HEK293 (cell line): ENCODE measurements around the gene RNF41.
"Not testable (repeated sequence)": the region's sequence is repeated elsewhere in the genome, so short reads cannot be mapped to it uniquely, and the experiment has no call there.

Experiments
- CTCF ChIA-PET: fragments of 350-600 bp; formaldehyde crosslinking; extraction: SDS; loops from one replicate; lab custom pipeline; 2021; ENCODE audit warnings: antibody characterized with exemption; lab: Yijun Ruan, JAX
- POLR2A ChIA-PET: fragments of 300-600 bp; formaldehyde crosslinking; extraction: SDS; loops from one replicate; lab custom pipeline; 2020; ENCODE audit warnings: antibody characterized with exemption, inconsistent platforms; lab: Yijun Ruan, JAX
- H3K27ac ChIP-seq: fragments of 200-500 bp; sonication (Bioruptor generic); 2 replicates; pipeline ENCODE4 v1.5.1; 2014; ENCODE audit warnings: low read depth, low read length, control low read depth, inconsistent platforms; ENCODE audit errors: extremely low read depth
- H3K36me3 ChIP-seq, 2 experiments: fragments of 200-500 bp in 1 of 2; sonication (Bioruptor generic) in 1 of 2; 1 replicate in 1 of 2; 2 replicates in 1 of 2; pipeline ENCODE4 v1.5.1; 2014 to 2017; ENCODE audit warnings: inconsistent platforms in 2 of 2, low read length in 2 of 2; ENCODE audit not compliant: control insufficient read depth in 2 of 2, insufficient read depth in 1 of 2
- H3K4me1 ChIP-seq: fragments of 200-500 bp; sonication (Bioruptor generic); 2 replicates; pipeline ENCODE4 v1.5.1; 2014; ENCODE audit warnings: mild to moderate bottlenecking, low read length, inconsistent platforms; ENCODE audit not compliant: control insufficient read depth, insufficient read depth
- H3K4me3 ChIP-seq: 2 replicates; pipeline ENCODE4 v1.5.1; 2011; ENCODE audit warnings: low read depth, mild to moderate bottlenecking, control low read depth, low read length, moderate library complexity
- H3K9me3 ChIP-seq: fragments of 200-500 bp; sonication (Bioruptor generic); 2 replicates; pipeline ENCODE4 v1.5.1; 2014; ENCODE audit warnings: low read depth, low read length, inconsistent platforms; ENCODE audit not compliant: control insufficient read depth, insufficient read depth
- BCL11A ChIP-seq: fragments of 450-650 bp; formaldehyde crosslinking; IDR thresholded peaks from 2 replicates; pipeline ENCODE4 v1.5.1; 2016; ENCODE audit warnings: low read depth, missing biosample characterization, missing genetic modification characterization
- GFI1B ChIP-seq: fragments of 450-650 bp; formaldehyde crosslinking; IDR thresholded peaks from 2 replicates; pipeline ENCODE4 v1.5.1; 2016; ENCODE audit warnings: missing biosample characterization, missing genetic modification characterization
- GLIS1 ChIP-seq: fragments of 450-650 bp; formaldehyde crosslinking; IDR thresholded peaks from 2 replicates; pipeline ENCODE4 v1.5.1; 2016; ENCODE audit warnings: missing biosample characterization, missing genetic modification characterization
- IKZF3 ChIP-seq: fragments of 450-650 bp; IDR thresholded peaks from 2 replicates; pipeline ENCODE4 v1.5.0; 2018; ENCODE audit warnings: missing biosample characterization, mild to moderate bottlenecking, missing genetic modification characterization, moderate library complexity
- PRDM4 ChIP-seq: fragments of 450-650 bp; formaldehyde crosslinking; IDR thresholded peaks from 2 replicates; pipeline ENCODE4 v1.5.1; 2017; ENCODE audit warnings: missing biosample characterization, missing genetic modification characterization
- PRDM6 ChIP-seq: fragments of 450-650 bp; formaldehyde crosslinking; IDR thresholded peaks from 2 replicates; pipeline ENCODE4 v1.5.1; 2017; ENCODE audit warnings: missing biosample characterization, missing genetic modification characterization
- SP7 ChIP-seq: fragments of 450-650 bp; formaldehyde crosslinking; IDR thresholded peaks from 2 replicates; pipeline ENCODE4 v1.5.1; 2016; ENCODE audit warnings: missing biosample characterization, missing genetic modification characterization
- ZBTB8A ChIP-seq: fragments of 450-650 bp; formaldehyde crosslinking; IDR thresholded peaks from 2 replicates; pipeline ENCODE4 v1.5.1; 2016; ENCODE audit warnings: missing biosample characterization, missing genetic modification characterization
- ZEB2 ChIP-seq: fragments of 450-650 bp; formaldehyde crosslinking; IDR thresholded peaks from 2 replicates; pipeline ENCODE4 v1.5.1; 2016; ENCODE audit warnings: missing biosample characterization, missing genetic modification characterization
- ZFP37 ChIP-seq: fragments of 450-650 bp; formaldehyde crosslinking; IDR thresholded peaks from 2 replicates; pipeline ENCODE4 v1.5.1; 2016; ENCODE audit warnings: missing biosample characterization, missing genetic modification characterization
- ZNF2 ChIP-seq: fragments of 450-650 bp; formaldehyde crosslinking; IDR thresholded peaks from 2 replicates; pipeline ENCODE4 v1.5.1; 2016; ENCODE audit warnings: missing biosample characterization, missing genetic modification characterization
- ZNF335 ChIP-seq: fragments of 450-650 bp; formaldehyde crosslinking; conservative IDR thresholded peaks from 2 replicates; pipeline ENCODE4 v1.5.1; 2016; ENCODE audit warnings: missing biosample characterization, missing genetic modification characterization
- ZNF362 ChIP-seq: fragments of 450-650 bp; formaldehyde crosslinking; IDR thresholded peaks from 2 replicates; pipeline ENCODE4 v1.5.1; 2016; ENCODE audit warnings: missing biosample characterization, missing genetic modification characterization
- ZNF366 ChIP-seq: fragments of 450-650 bp; formaldehyde crosslinking; conservative IDR thresholded peaks from 2 replicates; pipeline ENCODE4 v1.5.1; 2016; ENCODE audit warnings: missing biosample characterization, missing genetic modification characterization
- ZNF558 ChIP-seq: fragments of 450-650 bp; formaldehyde crosslinking; IDR thresholded peaks from 2 replicates; pipeline ENCODE4 v1.5.1; 2016; ENCODE audit warnings: missing biosample characterization, missing genetic modification characterization
- ZNF639 ChIP-seq: fragments of 450-650 bp; formaldehyde crosslinking; IDR thresholded peaks from 2 replicates; pipeline ENCODE4 v1.5.1; 2016; ENCODE audit warnings: missing biosample characterization, missing genetic modification characterization
- ZNF654 ChIP-seq: fragments of 450-650 bp; formaldehyde crosslinking; IDR thresholded peaks from 2 replicates; pipeline ENCODE4 v1.5.1; 2016; ENCODE audit warnings: low read depth, missing biosample characterization, missing genetic modification characterization
- ZNF660 ChIP-seq: fragments of 450-650 bp; IDR thresholded peaks from 2 replicates; pipeline ENCODE4 v1.5.1; 2018; ENCODE audit warnings: missing biosample characterization, mild to moderate bottlenecking, missing genetic modification characterization
- ZNF692 ChIP-seq: fragments of 450-650 bp; formaldehyde crosslinking; IDR thresholded peaks from 2 replicates; pipeline ENCODE4 v1.5.1; 2016; ENCODE audit warnings: missing biosample characterization, missing genetic modification characterization
- TF ChIP-seq, protein P1 (sequence below): fragments of 450-650 bp; formaldehyde crosslinking; IDR thresholded peaks from 2 replicates; pipeline ENCODE4 v1.5.1; 2016; ENCODE audit warnings: missing biosample characterization, missing genetic modification characterization
- TF ChIP-seq, protein P2 (sequence below): fragments of 450-650 bp; formaldehyde crosslinking; IDR thresholded peaks from 2 replicates; pipeline ENCODE4 v1.5.1; 2016; ENCODE audit warnings: missing biosample characterization, missing genetic modification characterization

Gene RNF41

GRCh38 chr12:56196818-56197550, 24.7 kb downstream of the RNF41 start:
- POLR2A ChIA-PET, result interaction anchor here (0.6 to 2.4 kb wide), 7 partner anchors 25 to 551 kb away, joined by 3 to 17 read pairs (median 3); partner anchors contain the start of genes ANKRD52, ESYT1 and RNF41
- not testable (repeated sequence) for H3K4me1 ChIP-seq, H3K4me3 ChIP-seq, H3K9me3 ChIP-seq, H3K27ac ChIP-seq, H3K36me3 ChIP-seq
- CTCF ChIA-PET, result interaction anchor here (0.7 to 3.0 kb wide), 10 partner anchors 8 to 267 kb away, joined by 3 to 14 read pairs (median 4); partner anchors contain the start of genes RNF41 and SMARCC2
- TF ChIP-seq ZNF2 (tag by site-specific recombination) (peak; percentile 62; the same call in 1 of the 2 replicates), IKZF3 (tag by site-specific recombination) (peak; percentile 82), ZNF335 (tag by site-specific recombination) (peak; percentile 35; the same call in 1 of the 2 replicates), ZNF558 (tag by site-specific recombination) (peak; percentile 64; the same call in 1 of the 2 replicates), PRDM4 (tag by site-specific recombination) (peak; percentile 33; the same call in 1 of the 2 replicates), ZNF639 (tag by site-specific recombination) (peak; percentile 60), PRDM6 (tag by site-specific recombination) (peak; percentile 85), SP7 (tag by site-specific recombination) (peak; percentile 69), ZNF362 (tag by site-specific recombination) (peak; percentile 87), ZNF654 (peak; percentile 16; the same call in 1 of the 2 replicates), ZFP37 (peak; percentile 42; the same call in 1 of the 2 replicates), ZBTB8A (peak; percentile 61), GLIS1 (tag by site-specific recombination) (0 out of 2 replicates have a peak, but pooled peaks have one; percentile 7), ZEB2 (peak; percentile 95), BCL11A (0 out of 2 replicates have a peak, but pooled peaks have one; percentile 23), ZNF660 (peak; percentile 93), ZNF692 (tag by site-specific recombination) (peak; percentile 34; the same call in 1 of the 2 replicates), GFI1B (tag by site-specific recombination) (peak; percentile 32; the same call in 1 of the 2 replicates), ZNF366 (tag by site-specific recombination) (peak; percentile 89)
- TF ChIP-seq, protein P1, sequence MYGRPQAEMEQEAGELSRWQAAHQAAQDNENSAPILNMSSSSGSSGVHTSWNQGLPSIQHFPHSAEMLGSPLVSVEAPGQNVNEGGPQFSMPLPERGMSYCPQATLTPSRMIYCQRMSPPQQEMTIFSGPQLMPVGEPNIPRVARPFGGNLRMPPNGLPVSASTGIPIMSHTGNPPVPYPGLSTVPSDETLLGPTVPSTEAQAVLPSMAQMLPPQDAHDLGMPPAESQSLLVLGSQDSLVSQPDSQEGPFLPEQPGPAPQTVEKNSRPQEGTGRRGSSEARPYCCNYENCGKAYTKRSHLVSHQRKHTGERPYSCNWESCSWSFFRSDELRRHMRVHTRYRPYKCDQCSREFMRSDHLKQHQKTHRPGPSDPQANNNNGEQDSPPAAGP (tag by site-specific recombination), result peak; percentile 62; the same call in 1 of the 2 replicates
- TF ChIP-seq, protein P2, sequence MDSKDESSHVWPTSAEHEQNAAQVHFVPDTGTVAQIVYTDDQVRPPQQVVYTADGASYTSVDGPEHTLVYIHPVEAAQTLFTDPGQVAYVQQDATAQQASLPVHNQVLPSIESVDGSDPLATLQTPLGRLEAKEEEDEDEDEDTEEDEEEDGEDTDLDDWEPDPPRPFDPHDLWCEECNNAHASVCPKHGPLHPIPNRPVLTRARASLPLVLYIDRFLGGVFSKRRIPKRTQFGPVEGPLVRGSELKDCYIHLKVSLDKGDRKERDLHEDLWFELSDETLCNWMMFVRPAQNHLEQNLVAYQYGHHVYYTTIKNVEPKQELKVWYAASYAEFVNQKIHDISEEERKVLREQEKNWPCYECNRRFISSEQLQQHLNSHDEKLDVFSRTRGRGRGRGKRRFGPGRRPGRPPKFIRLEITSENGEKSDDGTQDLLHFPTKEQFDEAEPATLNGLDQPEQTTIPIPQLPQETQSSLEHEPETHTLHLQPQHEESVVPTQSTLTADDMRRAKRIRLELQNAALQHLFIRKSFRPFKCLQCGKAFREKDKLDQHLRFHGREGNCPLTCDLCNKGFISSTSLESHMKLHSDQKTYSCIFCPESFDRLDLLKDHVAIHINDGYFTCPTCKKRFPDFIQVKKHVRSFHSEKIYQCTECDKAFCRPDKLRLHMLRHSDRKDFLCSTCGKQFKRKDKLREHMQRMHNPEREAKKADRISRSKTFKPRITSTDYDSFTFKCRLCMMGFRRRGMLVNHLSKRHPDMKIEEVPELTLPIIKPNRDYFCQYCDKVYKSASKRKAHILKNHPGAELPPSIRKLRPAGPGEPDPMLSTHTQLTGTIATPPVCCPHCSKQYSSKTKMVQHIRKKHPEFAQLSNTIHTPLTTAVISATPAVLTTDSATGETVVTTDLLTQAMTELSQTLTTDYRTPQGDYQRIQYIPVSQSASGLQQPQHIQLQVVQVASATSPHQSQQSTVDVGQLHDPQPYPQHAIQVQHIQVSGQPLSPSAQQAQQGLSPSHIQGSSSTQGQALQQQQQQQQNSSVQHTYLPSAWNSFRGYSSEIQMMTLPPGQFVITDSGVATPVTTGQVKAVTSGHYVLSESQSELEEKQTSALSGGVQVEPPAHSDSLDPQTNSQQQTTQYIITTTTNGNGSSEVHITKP (tag by site-specific recombination), result peak; percentile 50; the same call in 1 of the 2 replicates
